GM18519 (cell line): ENCODE data around the gene ABLIM2.

Source experiments
- ATAC-seq: cut with Tn5 transposase; IDR thresholded peaks from one replicate; pipeline ENCODE4 v1.9.1; 2021; ENCODE audit warnings: mild to moderate bottlenecking, moderate library complexity; ENCODE audit not compliant: unreplicated experiment, low FRiP score

ABLIM2 gene

GRCh38 chr4:8108261-8108660 lies 50.4 kb downstream of the ABLIM2 start:
- ATAC-seq, result no peak

GRCh38 chr4:8107146-8107657 lies 51.4 kb downstream of the ABLIM2 start:
- ATAC-seq, result no peak

GRCh38 chr4:8106451-8107025 lies 52.1 kb downstream of the ABLIM2 start:
- ATAC-seq, result no peak

- ATAC-seq, result no peak
Observed at GRCh38 chr4:8105306-8106100, 53.1 kb downstream of the ABLIM2 start.

GRCh38 chr4:8104491-8105305 lies 53.9 kb downstream of the ABLIM2 start:
- no peak for ATAC-seq

- ATAC-seq, result no peak
Observed at GRCh38 chr4:8103421-8104390, 54.9 kb downstream of the ABLIM2 start.

- ATAC-seq, result no peak
Observed at GRCh38 chr4:8102831-8103230, 55.8 kb downstream of the ABLIM2 start.

- ATAC-seq, result no peak
Observed at GRCh38 chr4:8102076-8102355, 56.6 kb downstream of the ABLIM2 start.

- no peak for ATAC-seq
Observed at GRCh38 chr4:8101213-8102075, 57.2 kb downstream of the ABLIM2 start.

- no peak for ATAC-seq
Observed at GRCh38 chr4:8099981-8100464, 58.6 kb downstream of the ABLIM2 start.

- ATAC-seq, result no peak
Observed at GRCh38 chr4:8098506-8098905, 60.1 kb downstream of the ABLIM2 start.

- ATAC-seq, result no peak
Observed at GRCh38 chr4:8097721-8098345, 60.8 kb downstream of the ABLIM2 start.

GRCh38 chr4:8097141-8097541 lies 61.5 kb downstream of the ABLIM2 start:
- ATAC-seq, result no peak

GRCh38 chr4:8096690-8097061 lies 61.9 kb downstream of the ABLIM2 start:
- ATAC-seq, result no peak

GRCh38 chr4:8095956-8096689 lies 62.5 kb downstream of the ABLIM2 start:
- ATAC-seq, result no peak

GRCh38 chr4:8093587-8094274 lies 64.9 kb downstream of the ABLIM2 start:
- ATAC-seq, result no peak

- no peak for ATAC-seq
Observed at GRCh38 chr4:8092282-8092681, 66.3 kb downstream of the ABLIM2 start.
